Mucosa of descending colon (tissue), 3 donors: ENCODE results near the gene HKDC1. TPM values are rescaled to one million over a fixed set of nuclear protein-coding genes. Genes with fewer than 3 reads are reported as not detected.
"Not testable (repeated sequence)": the region's sequence is repeated elsewhere in the genome, so short reads cannot be mapped to it uniquely, and the experiment has no call there.

Experiments
- ATAC-seq: fragments of 200-7000 bp; cut with Tn5 transposase; one replicate; pipeline ENCODE4 v1.9.1; 2020; ENCODE audit warnings: mild to moderate bottlenecking, moderate library complexity
- DNase-seq, 3 donors: peaks; one replicate each; pipeline ENCODE4 v3.0.0-alpha.2; 2020
- H3K36me3 ChIP-seq: fragments of 200-600 bp; one replicate; pipeline ENCODE4 v1.8.0; 2021; ENCODE audit warnings: low read depth, mild to moderate bottlenecking
- H3K4me1 ChIP-seq: fragments of 200-600 bp; one replicate; pipeline ENCODE4 v1.8.0; 2021; ENCODE audit warnings: low read depth, mild to moderate bottlenecking
- H3K4me3 ChIP-seq: fragments of 200-600 bp; one replicate; pipeline ENCODE4 v1.8.0; 2021; ENCODE audit warnings: mild to moderate bottlenecking
- H3K9me3 ChIP-seq: fragments of 200-600 bp; one replicate; pipeline ENCODE4 v1.8.0; 2021; ENCODE audit warnings: mild to moderate bottlenecking
- CTCF ChIP-seq: fragments of 200-600 bp; IDR thresholded peaks from one replicate; pipeline ENCODE4 v1.8.0; 2022; ENCODE audit warnings: antibody characterized with exemption, mild to moderate bottlenecking
- intact Hi-C, 2 donors: fragments of 100-400 bp; cut with DNase I in 1 of 2; cut with micrococcal nuclease in 1 of 2; formaldehyde crosslinking; loops; one replicate each; pipeline versions ENCODE4 v1.11.0 to v1.11.1; 2022; cut with DNase I, micrococcal nuclease
- long read RNA-seq, 2 donors: library from polyadenylated mRNA; unstranded; transcript quantifications; one replicate each; pipeline ENCODE4 v2.0.0, GENCODE V29; 2019 to 2021
- total RNA-seq, 3 donors: library from RNA; stranded (reverse); fragmentation: NEBNext Ultra II Directional in 2 of 3; extraction: Animal tissue kit (Norgen Biotek cat#: 25700) in 2 of 3; gene quantifications; one replicate each; pipeline versions ENCODE4 v1.2.1 to v1.2.4, GENCODE V29; 2021 to 2023
- donor health status: DM: no; HTN: no; CAD: no; lungs with moderate emphysema.
- donor health status: DM: no; HTN: no; CAD: no.
- donor health status: DM: no; HTN: yes; CAD: no.

HKDC1 gene, protein sequence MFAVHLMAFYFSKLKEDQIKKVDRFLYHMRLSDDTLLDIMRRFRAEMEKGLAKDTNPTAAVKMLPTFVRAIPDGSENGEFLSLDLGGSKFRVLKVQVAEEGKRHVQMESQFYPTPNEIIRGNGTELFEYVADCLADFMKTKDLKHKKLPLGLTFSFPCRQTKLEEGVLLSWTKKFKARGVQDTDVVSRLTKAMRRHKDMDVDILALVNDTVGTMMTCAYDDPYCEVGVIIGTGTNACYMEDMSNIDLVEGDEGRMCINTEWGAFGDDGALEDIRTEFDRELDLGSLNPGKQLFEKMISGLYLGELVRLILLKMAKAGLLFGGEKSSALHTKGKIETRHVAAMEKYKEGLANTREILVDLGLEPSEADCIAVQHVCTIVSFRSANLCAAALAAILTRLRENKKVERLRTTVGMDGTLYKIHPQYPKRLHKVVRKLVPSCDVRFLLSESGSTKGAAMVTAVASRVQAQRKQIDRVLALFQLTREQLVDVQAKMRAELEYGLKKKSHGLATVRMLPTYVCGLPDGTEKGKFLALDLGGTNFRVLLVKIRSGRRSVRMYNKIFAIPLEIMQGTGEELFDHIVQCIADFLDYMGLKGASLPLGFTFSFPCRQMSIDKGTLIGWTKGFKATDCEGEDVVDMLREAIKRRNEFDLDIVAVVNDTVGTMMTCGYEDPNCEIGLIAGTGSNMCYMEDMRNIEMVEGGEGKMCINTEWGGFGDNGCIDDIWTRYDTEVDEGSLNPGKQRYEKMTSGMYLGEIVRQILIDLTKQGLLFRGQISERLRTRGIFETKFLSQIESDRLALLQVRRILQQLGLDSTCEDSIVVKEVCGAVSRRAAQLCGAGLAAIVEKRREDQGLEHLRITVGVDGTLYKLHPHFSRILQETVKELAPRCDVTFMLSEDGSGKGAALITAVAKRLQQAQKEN
- total RNA-seq = 10 to 100 TPM; 20.2 to 31.2 (median 23.9) TPM
- long read RNA-seq, donor 1, partial matches to known transcripts = 78 of 103 reads
- long read RNA-seq, donor 1, other reads (novel, unspliced or antisense) = 24 of 103 reads
- long read RNA-seq, donor 2, partial matches to known transcripts = 24 of 32 reads
- long read RNA-seq, donor 2, other reads (novel, unspliced or antisense) = 8 of 32 reads

DNA sequence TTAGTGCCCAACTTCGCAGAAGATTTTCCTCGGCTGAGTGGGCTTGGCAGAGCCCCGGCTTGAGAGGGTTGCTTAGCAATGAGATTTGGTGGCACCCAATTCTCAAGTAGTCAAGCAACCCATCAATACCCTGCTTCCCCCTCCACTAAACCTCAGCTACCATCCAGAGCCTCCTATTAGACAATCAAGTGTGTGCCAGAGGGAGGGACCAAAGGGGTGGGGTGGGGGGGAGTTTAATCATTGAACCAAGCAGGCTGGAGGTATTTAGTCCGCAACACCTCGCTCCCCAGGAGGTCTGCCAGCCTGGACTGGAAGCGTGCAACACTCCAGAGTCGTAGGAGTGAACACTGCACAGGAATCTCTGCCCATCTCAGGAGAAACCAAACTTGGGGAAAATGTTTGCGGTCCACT is at the start of gene HKDC1:
Gene HKDC1 (plus strand): TSS at position 292 of the 411 bp plus-strand sequence. CDS start 104 bp downstream, at position 396.
- no peak for TF ChIP-seq CTCF
- intact Hi-C loops = no loop called here
- Histone ChIP-seq H3K4me1 (peaks cover 14% of the 10 kb centered on the region), H3K36me3 (no peaks in the 10 kb centered on the region), H3K4me3 (no peak within 1 kb of the TSS), H3K9me3 (no peaks in the 10 kb centered on the region)
- DNase-seq = no peak
- no peak for ATAC-seq

GRCh38 chr10:69172241-69172982 is 47.7 kb upstream of the HKDC1 start:
- Histone ChIP-seq H3K4me3 (no peak overlapping the region), H3K4me1 (no peaks in the 10 kb centered on the region), H3K9me3 (no peaks in the 10 kb centered on the region), H3K36me3 (no peaks in the 10 kb centered on the region)
- no peak for TF ChIP-seq CTCF
- DNase-seq (no peak), ATAC-seq (no peak)
- intact Hi-C loops = no loop called here

DNA sequence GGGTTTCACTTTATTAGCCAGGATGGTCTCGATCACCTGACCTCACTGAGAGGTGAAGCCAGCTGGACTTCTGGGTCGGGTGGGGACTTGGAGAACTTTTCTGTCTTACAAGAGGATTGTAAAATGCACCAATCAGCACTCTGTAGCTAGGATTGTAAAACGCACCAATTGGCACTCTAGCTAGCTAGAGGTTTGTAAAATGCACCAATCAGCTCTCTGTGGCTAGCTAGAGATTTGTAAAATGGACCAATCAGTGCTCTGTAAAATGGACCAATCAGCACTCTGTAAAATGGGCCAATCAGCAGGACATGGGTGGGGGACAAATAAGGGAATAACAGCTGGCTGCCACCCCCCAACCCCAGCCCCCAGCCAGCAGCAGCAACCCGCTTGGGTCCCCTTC is 44.8 kb upstream of the HKDC1 start:
- H3K4me1 ChIP-seq, H3K9me3 ChIP-seq, intact Hi-C loops, DNase-seq, ATAC-seq, H3K4me3 ChIP-seq, H3K36me3 ChIP-seq: not testable (repeated sequence)

DNA sequence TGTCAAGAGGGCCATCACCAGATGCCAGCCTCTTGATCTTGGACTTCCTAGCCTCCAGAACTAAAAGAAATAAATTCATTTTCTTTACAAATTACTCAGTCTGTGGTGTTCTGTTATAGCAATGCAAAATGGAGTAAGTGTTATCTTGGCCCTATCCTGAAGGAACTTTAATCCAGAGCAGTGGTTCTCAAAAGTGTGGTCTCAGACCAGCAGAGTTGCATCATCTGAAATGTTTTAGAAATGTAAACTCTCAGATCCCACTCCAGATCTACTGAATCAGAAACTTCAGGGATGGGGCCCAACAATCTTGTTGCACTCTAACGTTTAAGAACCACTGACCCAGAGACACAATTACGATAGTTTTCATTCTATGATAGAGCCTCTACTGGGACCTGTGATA is 43.3 kb upstream of the HKDC1 start:
- Histone ChIP-seq H3K4me1 (peaks cover 14% of the 10 kb centered on the region), H3K4me3 (no peak overlapping the region), H3K9me3 (no peaks in the 10 kb centered on the region), H3K36me3 (no peaks in the 10 kb centered on the region)
- ATAC-seq (no peak), DNase-seq (no peak)
- intact Hi-C loops = no loop called here
- TF ChIP-seq CTCF = no peak

GRCh38 chr10:69179089-69179742 is 40.9 kb upstream of the HKDC1 start:
- no peak for TF ChIP-seq CTCF
- Histone ChIP-seq H3K4me3 (no peak overlapping the region), H3K9me3 (no peaks in the 10 kb centered on the region), H3K36me3 (no peaks in the 10 kb centered on the region), H3K4me1 (peaks cover 19% of the 10 kb centered on the region)
- peak; percentile 37 to 51 (median 38) for DNase-seq
- peak; percentile 34 for ATAC-seq
- intact Hi-C loops = no loop called here
